ENCODE results near the gene SMG6. TPM values are rescaled to one million over a fixed set of nuclear protein-coding genes. Genes with fewer than 3 reads are reported as not detected.
A peak's percentile ranks its signal among the peaks of the same experiment; 100 is the strongest.

SMG6 gene
- total RNA-seq, 1 experiment from 2014 or later: 28.6 TPM

DNA sequence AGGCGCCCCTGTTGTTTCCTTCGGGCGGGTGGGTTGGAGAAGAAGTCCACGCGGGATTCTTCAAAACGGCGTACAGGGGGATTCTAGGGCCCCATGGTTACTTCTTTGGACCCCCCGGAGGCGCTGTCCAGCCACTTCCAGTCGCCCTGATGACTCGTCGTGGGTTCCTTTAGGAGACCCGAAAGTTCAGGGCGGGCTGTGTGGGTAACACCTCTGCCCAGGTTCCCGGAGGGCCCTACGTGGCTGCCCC is 249.4 kb downstream of the SMG6 start:
- peaks cover 7 to 9% of the 10 kb centered on the region in 2 experiments; a peak in 3 of 4 replicates for H3K4me1 Mint-ChIP-seq
- TF ChIP-seq, protein P1, sequence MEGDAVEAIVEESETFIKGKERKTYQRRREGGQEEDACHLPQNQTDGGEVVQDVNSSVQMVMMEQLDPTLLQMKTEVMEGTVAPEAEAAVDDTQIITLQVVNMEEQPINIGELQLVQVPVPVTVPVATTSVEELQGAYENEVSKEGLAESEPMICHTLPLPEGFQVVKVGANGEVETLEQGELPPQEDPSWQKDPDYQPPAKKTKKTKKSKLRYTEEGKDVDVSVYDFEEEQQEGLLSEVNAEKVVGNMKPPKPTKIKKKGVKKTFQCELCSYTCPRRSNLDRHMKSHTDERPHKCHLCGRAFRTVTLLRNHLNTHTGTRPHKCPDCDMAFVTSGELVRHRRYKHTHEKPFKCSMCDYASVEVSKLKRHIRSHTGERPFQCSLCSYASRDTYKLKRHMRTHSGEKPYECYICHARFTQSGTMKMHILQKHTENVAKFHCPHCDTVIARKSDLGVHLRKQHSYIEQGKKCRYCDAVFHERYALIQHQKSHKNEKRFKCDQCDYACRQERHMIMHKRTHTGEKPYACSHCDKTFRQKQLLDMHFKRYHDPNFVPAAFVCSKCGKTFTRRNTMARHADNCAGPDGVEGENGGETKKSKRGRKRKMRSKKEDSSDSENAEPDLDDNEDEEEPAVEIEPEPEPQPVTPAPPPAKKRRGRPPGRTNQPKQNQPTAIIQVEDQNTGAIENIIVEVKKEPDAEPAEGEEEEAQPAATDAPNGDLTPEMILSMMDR (conservative IDR thresholded peaks at IDR 0.05): no peak
- H4K20me1 ChIP-seq (ENCODE audit: control insufficient read depth, insufficient read depth, insufficient read length): peaks cover 4% of the 10 kb centered on the region

More for the DNA sequence above, 249.4 kb downstream of the SMG6 start:
- no CpG with 5 or more reads among the region's 16 CpGs for WGBS (ENCODE audit: extremely low coverage, insufficient read length, low lambda C conversion rate)
- no peak overlapping the region for H3K27ac Mint-ChIP-seq
- Histone ChIP-seq H2AK5ac (ENCODE audit: insufficient read length, low read length) (no peak overlapping the region), H2BK15ac (ENCODE audit: low read depth, low read length) (no peak overlapping the region), H2BK20ac (ENCODE audit: low read depth, low read length, poor library complexity, severe bottlenecking) (no peak overlapping the region), H3K4ac (ENCODE audit: low read depth, low read length) (no peak overlapping the region), H3K9ac (ENCODE audit: extremely low read depth, insufficient read length, low read length) (no peak overlapping the region), H3K56ac (ENCODE audit: insufficient read length, low read depth, low read length) (no peak overlapping the region), H3K23me2 (ENCODE audit: insufficient read length, low read depth, low read length, poor library complexity, severe bottlenecking) (peaks cover 7% of the 10 kb centered on the region), H3K79me1 (ENCODE audit: insufficient read depth, low read depth, low read length, poor library complexity, severe bottlenecking) (no peaks in the 10 kb centered on the region), H3T11ph (ENCODE audit: low read length) (no peak overlapping the region), H2BK5ac (ENCODE audit: insufficient read length, low read length) (no peak overlapping the region), H3K23ac (ENCODE audit: insufficient read length, low read depth, low read length) (no peak overlapping the region), H3K27me3 (ENCODE audit: insufficient read depth, low read length) (peaks cover 64% of the 10 kb centered on the region), H3K14ac (ENCODE audit: insufficient read depth, low read length) (no peak overlapping the region), H4K91ac (ENCODE audit: insufficient read length, low read depth, low read length) (no peak overlapping the region), H4K8ac (replicated peaks; ENCODE audit: insufficient read length, low read depth, low read length) (no peak overlapping the region), H2AFZ (ENCODE audit: low read length) (no peak overlapping the region), H3K79me2 (ENCODE audit: insufficient read depth, low read length) (no peaks in the 10 kb centered on the region), H4K5ac (ENCODE audit: insufficient read length, low read depth, low read length) (no peak overlapping the region), H2BK120ac (ENCODE audit: low read depth, low read length, poor library complexity, severe bottlenecking) (no peak overlapping the region), H3K4me1 (ENCODE audit: insufficient read depth, low read length) (no peaks in the 10 kb centered on the region), H3K27ac (ENCODE audit: insufficient read length, low read depth, low read length) (no peak overlapping the region), H3K18ac (ENCODE audit: insufficient read length, low read depth, low read length) (no peak overlapping the region), H2BK12ac (ENCODE audit: insufficient read length, low read depth, low read length) (no peak overlapping the region), H3K4me2 (ENCODE audit: insufficient read depth, insufficient read length, low read length) (peak overlapping the region; percentile 51), H3K9me3 (ENCODE audit: control insufficient read depth, low read depth, low read length) (no peaks in the 10 kb centered on the region)
- no peak for DNase-seq
- H3K36me3 Mint-ChIP-seq (ENCODE audit: insufficient read depth in 1 of 3, low read depth in 3 of 3): no peaks in the 10 kb centered on the region; a peak in 2 of 7 replicates
- peaks cover 68% of the 10 kb centered on the region for H3K27me3 Mint-ChIP-seq (ENCODE audit: low read depth)
- H3K9me3 Mint-ChIP-seq: no peaks in the 10 kb centered on the region
- peak overlapping the region; percentile 41 to 67 for H3K4me3 Mint-ChIP-seq
